ENCODE data around the gene MAST4. TPM values are rescaled to one million over a fixed set of nuclear protein-coding genes. Genes with fewer than 3 reads are reported as not detected.

Gene MAST4
- total RNA-seq, 1 experiment from 2014 or later, result 26.5 TPM

GRCh38 chr5:67189079-67189354 lies 592.8 kb downstream of the MAST4 start:
- H3K36me3 Mint-ChIP-seq (ENCODE audit: insufficient read depth, unreplicated experiment), result no peaks in the 10 kb centered on the region
- H3K4me1 Mint-ChIP-seq (ENCODE audit: insufficient read depth, unreplicated experiment), result no peaks in the 10 kb centered on the region
- BruUV-seq (replicated peaks), result no TSS peak
- no peaks in the 10 kb centered on the region for H3K9me3 Mint-ChIP-seq (ENCODE audit: unreplicated experiment)
- ChIA-PET CTCF (interaction anchor here (1.2 kb wide), 1 partner anchor 19 kb away, joined by 5 read pairs; no protein-coding TSS in a partner anchor), POLR2A (interaction anchor here (0.8 kb wide), 1 partner anchor 13 kb away, joined by 3 read pairs; no protein-coding TSS in a partner anchor)
- no peak for TF ChIP-seq CTCF (IDR thresholded peaks at IDR 0.05; ENCODE audit: unreplicated experiment)
- no peak overlapping the region for H3K27ac Mint-ChIP-seq (ENCODE audit: low read depth, unreplicated experiment)
- no peaks in the 10 kb centered on the region for H3K27me3 Mint-ChIP-seq (ENCODE audit: insufficient read depth, unreplicated experiment)
- intact Hi-C loops (cut with micrococcal nuclease), result no loop called here
- no peak overlapping the region for H3K4me3 Mint-ChIP-seq (ENCODE audit: unreplicated experiment)
- no peak for DNase-seq (ENCODE audit: unreplicated experiment)

- intact Hi-C loops (cut with micrococcal nuclease), result no loop called here
- Mint-ChIP-seq H3K4me3 (ENCODE audit: unreplicated experiment) (no peak overlapping the region), H3K9me3 (ENCODE audit: unreplicated experiment) (no peaks in the 10 kb centered on the region), H3K36me3 (ENCODE audit: insufficient read depth, unreplicated experiment) (no peaks in the 10 kb centered on the region), H3K4me1 (ENCODE audit: insufficient read depth, unreplicated experiment) (peaks cover 6% of the 10 kb centered on the region), H3K27me3 (ENCODE audit: insufficient read depth, unreplicated experiment) (no peaks in the 10 kb centered on the region), H3K27ac (ENCODE audit: low read depth, unreplicated experiment) (no peak overlapping the region)
- no peak for TF ChIP-seq CTCF (IDR thresholded peaks at IDR 0.05; ENCODE audit: unreplicated experiment)
- no TSS peak for BruUV-seq (replicated peaks)
- ChIA-PET CTCF (interaction anchor here (1.2 kb wide), 1 partner anchor 18 kb away, joined by 5 read pairs; no protein-coding TSS in a partner anchor), POLR2A (no interaction called here)
- no peak for DNase-seq (ENCODE audit: unreplicated experiment)
These were observed 593.7 kb downstream of the MAST4 start for GRCh38 chr5:67189931-67190330.

- ChIA-PET CTCF (no interaction called here), POLR2A (interaction anchor here (1.2 kb wide), 1 partner anchor 17 kb away, joined by 3 read pairs; no protein-coding TSS in a partner anchor)
- H3K36me3 Mint-ChIP-seq (ENCODE audit: insufficient read depth, unreplicated experiment), result no peaks in the 10 kb centered on the region
- H3K4me1 Mint-ChIP-seq (ENCODE audit: insufficient read depth, unreplicated experiment), result peaks cover 7% of the 10 kb centered on the region
- H3K27me3 Mint-ChIP-seq (ENCODE audit: insufficient read depth, unreplicated experiment), result no peaks in the 10 kb centered on the region
- H3K4me3 Mint-ChIP-seq (ENCODE audit: unreplicated experiment), result no peak overlapping the region
- no peaks in the 10 kb centered on the region for H3K9me3 Mint-ChIP-seq (ENCODE audit: unreplicated experiment)
- BruUV-seq (replicated peaks), result no TSS peak
- intact Hi-C loops (cut with micrococcal nuclease), result no loop called here
- no peak for TF ChIP-seq CTCF (IDR thresholded peaks at IDR 0.05; ENCODE audit: unreplicated experiment)
- no peak for DNase-seq (ENCODE audit: unreplicated experiment)
- no peak overlapping the region for H3K27ac Mint-ChIP-seq (ENCODE audit: low read depth, unreplicated experiment)
These were observed 594.2 kb downstream of the MAST4 start for GRCh38 chr5:67190410-67190809.

GRCh38 chr5:67190861-67191260 lies 594.7 kb downstream of the MAST4 start:
- ChIA-PET CTCF (no interaction called here), POLR2A (interaction anchor here (0.9 to 1.2 kb wide), 2 partner anchors 8 to 16 kb away, joined by 3 read pairs; no protein-coding TSS in a partner anchor)
- TF ChIP-seq CTCF (IDR thresholded peaks at IDR 0.05; ENCODE audit: unreplicated experiment), result no peak
- Mint-ChIP-seq H3K9me3 (ENCODE audit: unreplicated experiment) (no peaks in the 10 kb centered on the region), H3K36me3 (ENCODE audit: insufficient read depth, unreplicated experiment) (no peaks in the 10 kb centered on the region), H3K27ac (ENCODE audit: low read depth, unreplicated experiment) (no peak overlapping the region), H3K4me1 (ENCODE audit: insufficient read depth, unreplicated experiment) (peaks cover 12% of the 10 kb centered on the region), H3K4me3 (ENCODE audit: unreplicated experiment) (no peak overlapping the region), H3K27me3 (ENCODE audit: insufficient read depth, unreplicated experiment) (no peaks in the 10 kb centered on the region)
- BruUV-seq (replicated peaks), result no TSS peak
- intact Hi-C loops (cut with micrococcal nuclease), result no loop called here
- no peak for DNase-seq (ENCODE audit: unreplicated experiment)
